ENCODE results near the gene AK4. TPM values are rescaled to one million over a fixed set of nuclear protein-coding genes. Genes with fewer than 3 reads are reported as not detected.

AK4 gene
- total and polyA plus RNA-seq, 2 of the 4 experiments (the other 2 are of a cell fraction): 12.4 to 30.3 TPM

DNA sequence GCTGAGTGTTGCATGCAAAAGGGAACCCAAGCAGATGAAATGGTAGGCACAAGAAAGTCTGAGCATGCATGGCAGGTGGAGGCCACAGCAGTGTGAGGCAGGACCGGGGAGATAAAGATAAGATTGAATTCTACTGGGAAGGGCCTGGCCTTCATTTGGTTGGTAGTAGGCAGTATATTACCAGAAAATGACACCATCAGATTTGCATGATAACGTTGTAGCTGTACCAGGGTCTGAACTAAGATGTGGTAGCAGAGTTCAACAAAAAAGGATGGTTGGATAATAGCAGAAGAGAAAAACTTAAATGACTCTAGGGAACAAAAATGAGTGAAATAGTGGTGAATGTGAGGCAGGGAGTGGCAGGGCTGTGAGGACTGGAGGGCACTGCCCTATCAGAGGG is 85.8 kb downstream of the AK4 start:
- Histone ChIP-seq H4K8ac (ENCODE audit: low read depth in 2 of 2, low read length in 2 of 2) (no peak overlapping the region), H4K91ac (ENCODE audit: insufficient read depth, low read depth, low read length) (no peak overlapping the region), H2AK5ac (ENCODE audit: low read depth, low read length) (no peak overlapping the region), H3K4me1 (ENCODE audit: control insufficient read depth, insufficient read depth, low read length) (no peaks in the 10 kb centered on the region), H3K14ac (replicated peaks; ENCODE audit: low read depth, low read length) (no peak overlapping the region), H3K56ac (ENCODE audit: extremely low read depth, insufficient read depth, low read length) (no peak overlapping the region), H3K9me3 (ENCODE audit: control insufficient read depth, insufficient read depth, low read length) (peaks cover 2% of the 10 kb centered on the region; the same call in 1 of the 2 replicates), H3K79me1 (ENCODE audit: low read depth in 1 of 2, low read length in 2 of 2) (no peaks in the 10 kb centered on the region), H2BK20ac (ENCODE audit: low read depth, low read length) (no peak overlapping the region), H2BK5ac (ENCODE audit: low read depth, low read length, poor library complexity, severe bottlenecking) (no peak overlapping the region), H3K4ac (ENCODE audit: low read depth, low read length) (no peak overlapping the region), H3K4me2 (ENCODE audit: low read depth, low read length) (no peak overlapping the region), H3K36me3 (ENCODE audit: control insufficient read depth, insufficient read depth, low read length) (peaks cover 2% of the 10 kb centered on the region; the same call in 1 of the 2 replicates), H2AFZ (replicated peaks; ENCODE audit: low read length, poor library complexity) (no peak overlapping the region), H3K23ac (ENCODE audit: low read depth, low read length) (no peak overlapping the region), H4K5ac (ENCODE audit: low read depth, low read length) (no peak overlapping the region), H3K9me1 (ENCODE audit: insufficient read depth, low read length) (no peaks in the 10 kb centered on the region), H3K9ac (ENCODE audit: low read depth, low read length) (no peak overlapping the region), H3K27me3 (ENCODE audit: control insufficient read depth, insufficient read depth, low read length) (no peaks in the 10 kb centered on the region), H3K18ac (ENCODE audit: low read depth, low read length) (no peak overlapping the region), H2BK120ac (ENCODE audit: low read depth, low read length) (no peak overlapping the region), H2AK9ac (replicated peaks; ENCODE audit: low read depth, low read length, poor library complexity) (no peak overlapping the region), H3K27ac (ENCODE audit: insufficient read depth, low read length) (no peak overlapping the region), H4K20me1 (ENCODE audit: insufficient read depth, low read length) (no peaks in the 10 kb centered on the region), H3K4me3 (ENCODE audit: insufficient read depth, low read depth, low read length) (no peak overlapping the region), H2BK15ac (ENCODE audit: low read depth, low read length) (no peak overlapping the region)
- ChIA-PET POLR2A (ENCODE audit: unreplicated experiment) (no interaction called here), CTCF (no interaction called here)
- DNase-seq: no peak
- TF ChIP-seq POLR2A (IDR thresholded peaks at IDR 0.05; ENCODE audit: low read depth, low read length): no peak
- TF ChIP-seq BHLHE40 (IDR thresholded peaks at IDR 0.05; ENCODE audit: low read depth, low read length): no peak
- no peak for TF ChIP-seq CHD1 (IDR thresholded peaks at IDR 0.05; ENCODE audit: low read depth, low read length)
- no peak for TF ChIP-seq SMC3 (IDR thresholded peaks at IDR 0.05; ENCODE audit: low read depth, low read length)
- TF ChIP-seq MAFK (IDR thresholded peaks at IDR 0.05; ENCODE audit: low read depth, low read length): no peak
- TF ChIP-seq RAD21 (IDR thresholded peaks at IDR 0.05; ENCODE audit: low read length): no peak
- TF ChIP-seq CEBPB (IDR thresholded peaks at IDR 0.05; ENCODE audit: low read depth, low read length): no peak
- no peak for TF ChIP-seq USF2 (IDR thresholded peaks at IDR 0.05; ENCODE audit: low read depth, low read length)
- TF ChIP-seq NFE2L2 (IDR thresholded peaks at IDR 0.05; ENCODE audit: low read depth, low read length): no peak
- TF ChIP-seq FOS (IDR thresholded peaks at IDR 0.05; ENCODE audit: low read depth, low read length): no peak
- TF ChIP-seq, protein P1, sequence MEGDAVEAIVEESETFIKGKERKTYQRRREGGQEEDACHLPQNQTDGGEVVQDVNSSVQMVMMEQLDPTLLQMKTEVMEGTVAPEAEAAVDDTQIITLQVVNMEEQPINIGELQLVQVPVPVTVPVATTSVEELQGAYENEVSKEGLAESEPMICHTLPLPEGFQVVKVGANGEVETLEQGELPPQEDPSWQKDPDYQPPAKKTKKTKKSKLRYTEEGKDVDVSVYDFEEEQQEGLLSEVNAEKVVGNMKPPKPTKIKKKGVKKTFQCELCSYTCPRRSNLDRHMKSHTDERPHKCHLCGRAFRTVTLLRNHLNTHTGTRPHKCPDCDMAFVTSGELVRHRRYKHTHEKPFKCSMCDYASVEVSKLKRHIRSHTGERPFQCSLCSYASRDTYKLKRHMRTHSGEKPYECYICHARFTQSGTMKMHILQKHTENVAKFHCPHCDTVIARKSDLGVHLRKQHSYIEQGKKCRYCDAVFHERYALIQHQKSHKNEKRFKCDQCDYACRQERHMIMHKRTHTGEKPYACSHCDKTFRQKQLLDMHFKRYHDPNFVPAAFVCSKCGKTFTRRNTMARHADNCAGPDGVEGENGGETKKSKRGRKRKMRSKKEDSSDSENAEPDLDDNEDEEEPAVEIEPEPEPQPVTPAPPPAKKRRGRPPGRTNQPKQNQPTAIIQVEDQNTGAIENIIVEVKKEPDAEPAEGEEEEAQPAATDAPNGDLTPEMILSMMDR (conservative IDR thresholded peaks at IDR 0.05; ENCODE audit: low read depth, low read length): no peak
- TF ChIP-seq, protein P2, sequence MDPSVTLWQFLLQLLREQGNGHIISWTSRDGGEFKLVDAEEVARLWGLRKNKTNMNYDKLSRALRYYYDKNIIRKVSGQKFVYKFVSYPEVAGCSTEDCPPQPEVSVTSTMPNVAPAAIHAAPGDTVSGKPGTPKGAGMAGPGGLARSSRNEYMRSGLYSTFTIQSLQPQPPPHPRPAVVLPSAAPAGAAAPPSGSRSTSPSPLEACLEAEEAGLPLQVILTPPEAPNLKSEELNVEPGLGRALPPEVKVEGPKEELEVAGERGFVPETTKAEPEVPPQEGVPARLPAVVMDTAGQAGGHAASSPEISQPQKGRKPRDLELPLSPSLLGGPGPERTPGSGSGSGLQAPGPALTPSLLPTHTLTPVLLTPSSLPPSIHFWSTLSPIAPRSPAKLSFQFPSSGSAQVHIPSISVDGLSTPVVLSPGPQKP (IDR thresholded peaks at IDR 0.05; ENCODE audit: borderline replicate concordance, low read depth, low read length): no peak
- 100% methylated on average over 1 of the region's 2 CpGs; no CpG with 5 or more reads in 1 of the 2 experiments for WGBS, 2 experiments (ENCODE audit: extremely low coverage in 2 of 2, insufficient read length in 1 of 2)
- no peak for ATAC-seq (ENCODE audit: low read depth)
- BruUV-seq (replicated peaks): no TSS peak
- in situ Hi-C loops (cut with MboI; ENCODE audit: low sequenced_read_pairs): no loop called here
- dilution Hi-C loops (cut with HindIII; ENCODE audit: low sequenced_read_pairs, unreplicated experiment): no loop called here
- intact Hi-C loops (cut with micrococcal nuclease): no loop called here

All from IMR-90 (cell line).